Effector CD4-positive, alpha-beta T cell (primary cell): ENCODE results near the gene MIP. TPM values are rescaled to one million over a fixed set of nuclear protein-coding genes. Genes with fewer than 3 reads are reported as not detected.
"Not testable (repeated sequence)": the region's sequence is repeated elsewhere in the genome, so short reads cannot be mapped to it uniquely, and the experiment has no call there.

ENCODE experiments used
- DNase-seq: peaks from one replicate; pipeline ENCODE4 v3.0.0-alpha.2; 2020
- total RNA-seq: gene quantifications from one replicate; lab custom pipeline; 2026; lab: John Stamatoyannopoulos, UW

MIP gene
- total RNA-seq = not detected

GRCh38 chr12:56454557-56454956, at the start of gene MIP:
Gene MIP, minus strand, starts transcription at chr12:56454657. Its CDS starts 44 bp downstream, at chr12:56454613.
- no peak for DNase-seq

DNA sequence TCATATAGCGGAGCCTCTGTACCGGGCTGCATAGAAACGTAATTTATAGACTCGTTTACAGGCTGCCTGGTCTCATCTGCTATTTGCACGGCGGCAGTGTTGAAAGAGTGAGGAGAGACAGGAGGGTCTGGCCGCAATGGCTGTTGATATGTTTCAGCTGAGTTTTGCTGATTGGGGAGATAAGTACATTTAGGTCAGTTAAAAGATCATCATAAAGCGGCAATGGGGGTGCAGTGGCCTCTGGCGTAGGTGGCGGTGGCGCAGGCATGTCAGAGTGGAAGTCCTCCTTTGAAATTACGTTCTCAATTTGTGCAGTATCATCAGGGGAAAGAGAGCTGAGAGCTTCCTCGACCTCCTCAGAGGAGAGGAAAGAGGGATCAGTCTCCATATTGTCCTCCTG, 45.4 kb upstream of the MIP start:
- not testable (repeated sequence) for DNase-seq

DNA sequence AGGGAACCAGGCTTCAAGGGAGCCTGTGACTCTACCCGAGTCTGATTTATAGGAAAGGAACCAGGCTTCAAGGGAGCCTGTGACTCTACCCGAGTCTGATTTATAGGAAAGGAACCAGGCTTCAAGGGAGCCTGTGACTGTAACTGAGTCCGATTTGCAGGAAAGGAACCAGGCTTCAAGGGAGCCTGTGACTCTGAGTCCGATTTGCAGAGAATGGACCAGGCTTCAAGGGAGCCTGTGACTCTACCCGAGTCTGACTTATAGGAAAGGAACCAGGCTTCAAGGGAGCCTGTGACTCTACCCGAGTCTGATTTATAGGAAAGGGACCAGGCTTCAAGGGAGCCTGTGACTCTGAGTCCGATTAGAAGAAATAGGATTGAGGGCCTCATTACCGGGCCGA, 45.0 kb upstream of the MIP start:
- not testable (repeated sequence) for DNase-seq

DNA sequence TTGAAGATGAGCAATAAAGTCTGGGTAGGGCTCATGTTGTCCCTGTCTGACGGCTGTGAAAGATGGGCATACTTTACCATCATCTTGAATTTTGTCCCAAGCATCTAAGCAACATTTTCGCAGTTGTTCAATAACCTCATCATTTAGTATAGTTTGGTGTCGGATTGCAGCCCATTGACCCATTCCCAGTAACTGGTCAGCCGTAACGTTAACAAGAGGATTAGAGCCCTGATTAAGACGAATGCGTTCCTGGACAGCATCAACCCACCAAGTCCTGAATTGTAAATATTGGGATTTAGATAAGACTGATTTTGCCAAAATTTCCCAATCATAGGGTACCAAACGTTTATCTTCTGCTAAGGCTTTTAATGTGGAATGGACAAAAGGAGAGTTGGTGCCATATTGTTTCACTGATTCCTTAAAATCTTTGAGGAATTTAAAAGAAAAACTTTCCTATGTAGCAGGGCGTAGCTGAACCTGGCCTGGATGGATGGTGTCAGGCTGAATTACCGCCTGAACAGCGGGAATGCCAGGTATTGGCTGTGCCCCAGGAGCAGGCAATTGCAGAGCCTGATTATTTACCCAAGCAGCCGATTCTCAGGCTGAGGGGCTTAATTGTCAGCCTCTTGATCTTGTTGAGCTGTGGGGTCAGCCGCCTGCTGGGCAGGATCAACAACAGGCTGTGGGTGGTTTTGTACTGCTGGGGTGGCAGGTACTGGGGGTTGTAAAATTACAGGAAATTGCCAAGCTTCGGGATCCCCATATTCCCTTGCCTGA, 43.9 kb upstream of the MIP start:
- DNase-seq = not testable (repeated sequence)

GRCh38 chr12:56496704-56497103, 42.2 kb upstream of the MIP start:
- peak; percentile 35 for DNase-seq

- not testable (repeated sequence) for DNase-seq
These were observed 40.0 kb upstream of the MIP start for GRCh38 chr12:56494481-56494880.

- not testable (repeated sequence) for DNase-seq
These were observed 39.6 kb upstream of the MIP start for GRCh38 chr12:56494106-56494415.

GRCh38 chr12:56493409-56494105, 39.1 kb upstream of the MIP start:
- DNase-seq = not testable (repeated sequence)

DNA sequence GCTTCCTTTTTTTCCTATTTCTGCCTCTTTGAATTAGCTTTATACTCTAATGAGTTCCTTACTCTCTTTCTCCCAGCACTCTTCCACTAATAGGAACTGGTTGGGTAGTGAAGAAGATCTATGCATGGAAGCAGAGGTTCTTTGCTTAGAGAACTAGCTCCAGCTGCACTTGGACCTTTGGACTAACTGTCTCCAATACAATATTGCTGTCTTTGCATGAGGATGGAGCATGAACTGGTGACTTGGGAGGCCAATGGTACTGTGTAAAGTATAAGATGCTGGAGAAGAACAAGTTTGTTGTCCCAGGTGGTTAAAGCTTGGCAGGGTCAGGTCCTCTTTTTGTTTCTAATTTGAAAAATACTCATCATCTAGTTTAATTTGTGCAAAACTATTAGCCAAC, 35.9 kb upstream of the MIP start:
- DNase-seq = no peak

DNA sequence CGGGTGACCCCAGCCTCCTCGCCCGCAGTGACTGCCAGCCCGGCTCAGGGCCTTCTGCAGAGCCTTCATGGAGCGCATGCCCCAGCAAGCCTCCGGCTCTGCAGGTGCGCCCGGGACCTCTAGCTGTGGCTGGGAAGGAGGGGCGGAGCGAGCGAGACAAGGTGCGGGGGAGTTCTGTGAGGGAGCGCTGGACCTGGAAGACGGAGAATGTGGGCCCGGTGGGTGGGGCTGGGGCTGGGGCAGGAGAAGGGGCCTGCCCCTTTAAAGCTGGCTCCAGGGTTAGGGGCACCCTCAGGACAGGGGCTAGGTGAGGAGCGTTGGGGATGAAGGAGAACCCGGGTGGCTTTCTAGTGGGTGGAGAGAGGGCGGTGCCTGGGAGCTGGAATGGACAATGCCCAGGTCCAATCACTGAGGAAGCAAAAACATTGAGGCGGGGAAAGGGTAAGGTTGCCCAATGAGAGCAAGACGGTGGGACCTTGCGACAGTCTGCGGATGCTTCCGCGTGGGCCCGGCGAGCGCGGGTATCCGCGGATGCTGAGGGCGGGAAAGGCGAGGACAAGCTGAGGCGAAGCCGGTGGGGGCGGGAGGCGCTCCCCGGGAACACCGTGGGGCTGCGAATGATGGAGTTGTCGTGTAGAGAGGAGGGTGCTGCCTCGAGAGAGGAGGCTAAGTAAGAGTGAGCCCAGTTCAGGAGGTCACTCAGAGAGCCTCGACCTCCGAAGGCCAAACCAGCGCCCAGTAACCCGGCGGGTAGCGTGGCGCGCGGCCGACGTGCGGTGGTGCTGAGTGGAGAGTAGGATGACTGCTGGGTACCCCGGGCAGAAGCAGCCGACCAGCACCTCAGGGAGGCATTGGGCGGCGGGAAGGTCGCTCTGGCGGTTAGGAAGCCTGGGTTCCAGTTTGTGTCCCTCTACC, 33.8 kb upstream of the MIP start, which contains the start of gene GLS2:
GLS2 (minus strand) TSS at position 121 of the 915 bp plus-strand sequence; CDS start at position 78, 43 bp downstream.
- peak; percentile 64 for DNase-seq

GRCh38 chr12:56487448-56488040, 33.1 kb upstream of the MIP start:
- DNase-seq = no peak

DNA sequence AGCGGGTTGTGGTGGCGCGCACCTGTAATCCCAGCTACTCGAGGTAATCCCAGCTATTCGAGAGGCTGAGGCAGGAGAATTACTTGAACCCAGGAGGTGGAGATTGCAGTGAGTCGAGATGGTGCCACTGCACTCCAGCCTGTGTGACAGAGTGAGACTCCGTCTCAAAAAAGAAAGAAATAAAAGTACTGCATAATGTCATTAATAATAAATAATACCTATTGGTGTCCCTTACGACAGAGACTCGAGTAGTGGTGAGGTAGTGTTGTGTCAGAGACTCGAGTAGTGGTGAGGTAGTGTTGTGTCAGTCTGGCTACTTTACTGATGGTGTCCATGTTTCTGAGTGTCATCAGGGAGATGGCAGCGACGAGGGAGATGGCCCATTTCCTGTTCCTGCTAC, 32.2 kb upstream of the MIP start:
- DNase-seq = no peak

GRCh38 chr12:56484566-56484965, 30.1 kb upstream of the MIP start:
- DNase-seq = no peak

GRCh38 chr12:56479625-56480024, 25.2 kb upstream of the MIP start:
- DNase-seq = no peak

DNA sequence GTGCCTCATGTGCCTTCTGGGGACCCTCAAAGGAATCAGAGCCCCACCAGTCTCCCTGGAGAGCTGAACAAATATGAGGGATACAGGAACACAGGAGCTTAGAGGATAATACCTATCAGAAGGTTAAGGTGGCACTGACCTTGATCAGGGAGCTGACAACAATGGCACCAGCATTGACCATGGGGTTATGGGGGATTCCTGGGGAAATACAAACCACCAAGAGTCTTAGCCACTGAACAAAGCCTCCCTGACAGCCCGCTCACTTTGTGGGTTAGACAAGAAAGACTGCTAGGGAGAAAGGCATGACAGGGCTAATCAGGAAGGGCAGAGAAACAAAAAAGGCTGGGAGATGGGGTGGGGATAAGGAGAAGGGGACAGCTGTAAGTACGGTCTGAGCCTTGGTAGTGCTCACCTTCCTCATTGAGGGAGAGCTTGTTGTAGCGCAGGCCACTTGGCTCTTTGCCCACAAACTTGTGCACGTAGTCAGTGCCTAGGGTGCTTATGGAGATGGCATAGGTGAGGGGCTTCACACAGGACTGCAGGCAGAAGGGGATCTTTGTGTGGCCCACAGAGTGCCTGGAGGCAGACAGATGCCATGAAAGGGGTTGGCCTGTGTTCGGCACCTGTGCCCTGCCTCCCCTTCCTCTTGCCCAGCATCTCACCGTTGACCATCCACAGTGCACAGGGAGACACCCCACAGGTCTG, 23.2 kb upstream of the MIP start:
- DNase-seq = no peak

DNA sequence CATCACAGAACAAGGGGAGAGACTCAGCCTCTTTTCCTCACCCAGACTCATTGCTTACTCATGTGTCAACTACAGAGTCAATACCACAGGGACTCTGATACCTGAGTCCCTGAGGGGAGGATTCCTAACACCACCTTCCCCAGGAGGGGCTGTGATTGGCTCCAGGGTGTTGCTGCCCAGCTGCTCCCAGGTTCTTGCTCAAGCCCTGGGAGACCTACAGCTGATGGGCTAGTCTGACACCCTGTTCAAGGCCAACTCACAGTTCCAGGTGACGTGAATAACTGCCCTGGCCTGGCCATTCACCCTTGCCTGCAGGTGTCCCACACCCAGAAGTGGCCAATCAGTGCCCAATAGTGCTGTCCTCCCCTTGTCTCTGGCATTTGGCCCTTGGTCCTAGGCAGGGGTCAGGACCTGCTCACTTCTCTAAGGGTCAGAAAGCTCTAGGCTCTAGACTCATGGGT, 22.5 kb upstream of the MIP start:
- DNase-seq = no peak

DNA sequence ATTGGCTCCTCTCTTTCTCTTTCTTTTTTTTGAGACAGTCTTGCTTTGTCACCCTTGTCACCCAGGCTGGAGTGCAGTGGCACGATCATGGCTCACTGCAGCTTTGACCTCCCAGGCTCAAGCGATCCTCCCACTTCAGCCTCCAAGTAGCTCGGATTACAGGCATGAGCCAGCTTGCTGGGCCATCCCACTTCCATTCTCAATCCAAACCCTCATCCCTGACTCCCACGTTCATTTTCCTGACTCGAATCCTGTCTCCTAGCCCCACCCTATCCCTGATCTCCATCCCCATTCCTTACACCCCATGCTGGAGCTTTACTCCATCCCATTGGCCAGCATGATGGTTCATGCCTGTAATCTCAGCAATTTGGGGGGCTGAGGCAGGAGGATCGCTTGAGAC, 21.7 kb upstream of the MIP start:
- no peak for DNase-seq

DNA sequence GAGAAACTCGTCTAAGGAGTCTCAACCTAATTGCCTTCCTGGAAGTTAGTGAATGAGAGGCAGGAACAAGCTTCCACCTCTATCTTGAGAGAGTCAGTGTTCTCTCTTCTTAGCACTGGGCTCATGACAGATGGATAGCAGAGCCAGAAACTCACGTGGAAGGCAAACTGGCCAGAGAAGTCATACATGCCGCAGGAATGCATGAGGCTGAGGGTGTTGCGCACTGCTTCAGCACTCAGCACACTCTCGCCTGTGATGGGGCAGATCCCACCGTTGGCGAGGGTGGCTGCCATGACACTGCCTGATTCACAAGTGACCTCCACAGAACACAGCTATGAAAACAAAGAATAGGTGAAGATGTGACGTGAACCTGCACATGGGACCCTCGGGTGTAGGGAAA, 19.9 kb upstream of the MIP start:
- DNase-seq = no peak

GRCh38 chr12:56469007-56469930, 14.8 kb upstream of the MIP start:
- DNase-seq = no peak

- peak; percentile 91 for DNase-seq
These were observed 14.0 kb upstream of the MIP start, which contains the start of gene SPRYD4 for GRCh38 chr12:56468216-56469006. Gene SPRYD4, plus strand, starts transcription at chr12:56468578. Its CDS starts 14 bp downstream, at chr12:56468592.
